HL-60/S4 treated with retinoic acid at 250 ng/mL for 4 days and 3 days (cell line): ENCODE data around the gene TRPM3.

Source experiments
- in situ Hi-C: fragments of 300-500 bp; cut with MboI; formaldehyde crosslinking; loops from 2 replicates; pipeline ENCODE4 v1.7.0; 2022; ENCODE audit warnings: low sequenced_read_pairs

Gene TRPM3

DNA sequence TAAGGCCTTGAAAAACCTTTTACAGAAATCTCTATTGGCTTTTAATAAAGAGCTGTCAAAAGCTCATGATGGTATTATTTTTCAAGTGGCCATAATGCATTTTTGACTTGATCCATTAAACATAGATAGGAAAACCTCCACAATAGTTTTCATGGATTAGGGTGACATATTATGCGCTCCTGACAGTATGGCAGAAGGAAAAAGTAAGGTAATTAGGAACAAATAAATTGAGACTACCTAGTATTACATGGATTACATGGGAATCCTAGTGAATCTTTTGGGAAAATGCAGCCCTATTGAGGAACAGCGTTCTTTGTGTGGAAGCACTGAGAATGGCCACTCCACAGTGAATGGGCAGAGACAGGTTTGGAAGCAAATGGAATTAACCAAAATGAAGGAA is 171.2 kb downstream of the TRPM3 start:
- in situ Hi-C loops = no loop called here

DNA sequence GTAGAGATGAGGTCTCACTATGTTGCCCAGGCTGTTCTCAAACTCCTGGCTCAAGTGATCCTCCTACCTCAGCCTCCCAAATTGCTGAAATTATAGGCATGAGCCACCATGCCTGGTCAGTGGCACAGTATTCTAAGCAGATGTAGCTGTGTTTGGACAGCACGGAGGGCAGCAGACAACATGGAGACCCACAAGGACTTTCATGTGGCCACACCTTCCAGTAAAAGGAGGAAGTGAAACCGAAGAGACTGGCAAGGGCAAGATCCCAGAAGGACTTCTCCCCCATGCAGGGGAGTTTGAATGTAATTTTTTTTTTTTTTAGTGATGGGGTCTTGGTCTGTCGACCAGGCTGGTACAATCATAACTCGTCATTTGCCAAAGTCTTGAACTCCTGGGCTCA is 172.2 kb downstream of the TRPM3 start:
- in situ Hi-C loops = no loop called here

DNA sequence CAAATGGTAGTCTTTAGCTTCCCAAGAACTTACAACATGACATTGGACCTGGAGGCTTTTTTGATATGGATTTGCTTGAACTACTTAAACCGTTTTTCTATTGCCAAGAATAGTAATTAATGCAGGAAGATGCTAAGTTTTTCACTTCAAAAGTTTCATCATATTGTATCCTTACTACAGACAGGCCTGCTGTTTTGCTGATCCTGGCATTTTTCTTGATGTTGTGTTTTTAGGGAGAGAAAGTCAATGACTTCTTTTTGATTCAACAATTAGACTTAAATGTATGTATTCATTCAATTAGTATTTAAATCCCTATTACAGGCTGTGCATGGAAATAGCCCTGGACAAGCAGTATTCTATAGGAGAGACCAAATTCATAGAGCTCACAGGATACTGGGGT is 172.7 kb downstream of the TRPM3 start:
- in situ Hi-C loops = no loop called here

DNA sequence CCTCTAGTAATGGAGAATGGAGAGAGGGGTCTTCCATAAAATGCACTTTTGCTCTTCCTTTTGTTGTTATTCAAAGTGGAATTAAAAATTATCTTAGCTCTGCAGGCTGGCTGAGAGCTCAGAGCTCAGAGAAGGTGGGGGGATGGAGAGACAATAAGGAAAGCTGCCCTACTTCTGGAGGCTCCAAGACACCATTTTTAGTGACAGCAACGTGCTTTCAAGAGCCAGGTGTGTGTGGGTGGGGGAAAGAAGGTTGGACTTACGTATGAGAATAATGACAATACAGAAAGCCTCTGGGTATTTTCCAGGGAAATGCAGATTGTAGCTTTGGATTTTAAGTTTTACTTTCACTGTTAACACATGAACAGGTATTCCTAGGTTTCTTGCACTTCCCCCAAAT is 173.9 kb downstream of the TRPM3 start:
- in situ Hi-C loops = no loop called here

DNA sequence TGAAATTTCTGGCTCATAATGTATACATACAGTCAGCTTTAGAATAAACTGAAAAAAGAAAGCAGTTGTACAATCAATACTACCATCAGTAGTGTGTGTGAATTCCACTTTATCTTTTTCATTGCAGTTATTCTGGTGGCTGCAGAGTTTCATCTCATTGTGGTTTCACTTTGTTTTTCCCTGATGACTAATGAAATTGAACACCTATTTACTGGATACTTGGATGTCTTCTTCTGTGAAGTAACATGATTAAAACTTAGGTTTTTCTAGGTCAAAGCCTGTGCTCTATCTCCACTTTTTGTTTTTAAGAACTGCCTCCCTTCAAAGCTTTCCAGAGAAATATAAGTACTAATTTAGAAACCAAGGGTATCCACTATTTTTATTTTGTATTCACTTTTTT is 174.3 kb downstream of the TRPM3 start:
- in situ Hi-C loops = no loop called here

DNA sequence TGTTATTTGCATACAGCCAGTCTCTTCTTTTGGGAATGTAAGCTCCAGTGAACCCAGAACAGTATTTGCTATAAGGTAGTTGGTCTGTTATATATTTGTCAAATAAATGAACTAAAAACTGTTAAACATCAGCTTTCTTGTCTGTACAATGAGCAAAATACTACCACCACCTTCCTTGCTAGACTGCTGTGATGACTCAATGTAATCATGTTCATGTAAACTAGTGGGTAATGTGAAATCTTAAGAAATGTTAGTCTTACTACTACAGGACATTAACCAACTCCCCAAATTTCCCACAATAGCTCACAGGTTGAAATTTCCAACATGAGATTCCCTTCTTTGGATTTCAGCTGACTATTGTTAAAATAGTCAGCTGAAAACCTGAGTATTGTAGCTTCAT is 176.1 kb downstream of the TRPM3 start:
- in situ Hi-C loops = no loop called here

DNA sequence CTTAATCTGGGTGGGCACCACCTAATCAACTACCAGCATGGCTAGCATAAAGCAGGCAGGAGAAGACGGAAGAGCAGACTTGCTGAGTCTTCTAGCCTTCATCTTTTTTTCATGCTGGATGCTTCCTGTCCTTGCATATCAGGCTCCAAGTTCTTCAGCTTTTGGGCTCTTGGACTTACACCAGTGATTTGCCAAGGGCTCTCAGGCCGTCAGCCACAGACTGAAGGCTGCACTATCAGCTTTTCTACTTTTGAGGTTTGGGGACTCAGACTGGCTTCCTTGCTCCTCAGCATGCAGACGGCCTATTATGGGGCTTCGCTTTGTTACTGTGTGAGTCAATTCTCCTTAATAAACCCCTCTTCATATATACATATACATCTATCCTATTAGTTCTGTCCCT is 180.2 kb downstream of the TRPM3 start:
- in situ Hi-C loops = no loop called here

DNA sequence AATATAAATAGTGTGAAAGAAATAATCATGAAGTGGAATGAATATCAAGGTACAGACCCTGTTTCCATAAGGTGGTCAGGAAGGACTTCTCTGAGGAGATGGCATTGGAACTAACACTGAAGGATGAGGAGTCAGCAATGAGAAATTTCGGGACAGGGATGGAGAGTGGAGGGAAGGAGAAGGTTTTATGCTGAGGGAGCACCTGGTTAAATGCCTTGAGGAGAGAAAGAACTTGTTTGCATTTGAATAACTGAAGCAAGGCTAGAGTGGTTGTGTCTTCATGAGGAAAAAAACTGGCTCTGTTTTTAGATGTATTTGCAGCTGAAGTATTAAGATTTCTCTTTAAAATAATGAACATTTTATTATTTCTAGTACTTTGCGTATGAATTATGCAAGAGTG is 180.8 kb downstream of the TRPM3 start:
- in situ Hi-C loops = no loop called here

DNA sequence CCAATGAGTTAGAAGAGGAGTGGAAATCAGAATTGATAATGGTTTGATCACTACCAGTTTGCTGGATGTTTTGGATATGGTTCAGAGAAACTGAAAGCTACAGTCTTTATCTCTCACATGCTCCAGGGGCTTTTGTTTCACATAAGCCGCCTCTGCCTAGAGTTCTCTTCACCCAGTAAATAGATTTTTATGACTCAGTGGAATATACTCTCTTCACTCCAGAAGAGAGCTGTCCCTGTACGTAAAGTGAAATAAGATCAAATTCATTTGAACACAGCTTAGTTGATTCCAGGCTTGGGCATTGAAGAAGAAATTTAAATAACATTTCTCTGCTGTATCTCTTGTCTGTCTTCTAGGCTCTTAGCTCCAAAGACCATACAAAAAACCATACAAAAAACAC is 184.9 kb downstream of the TRPM3 start:
- in situ Hi-C loops = no loop called here

DNA sequence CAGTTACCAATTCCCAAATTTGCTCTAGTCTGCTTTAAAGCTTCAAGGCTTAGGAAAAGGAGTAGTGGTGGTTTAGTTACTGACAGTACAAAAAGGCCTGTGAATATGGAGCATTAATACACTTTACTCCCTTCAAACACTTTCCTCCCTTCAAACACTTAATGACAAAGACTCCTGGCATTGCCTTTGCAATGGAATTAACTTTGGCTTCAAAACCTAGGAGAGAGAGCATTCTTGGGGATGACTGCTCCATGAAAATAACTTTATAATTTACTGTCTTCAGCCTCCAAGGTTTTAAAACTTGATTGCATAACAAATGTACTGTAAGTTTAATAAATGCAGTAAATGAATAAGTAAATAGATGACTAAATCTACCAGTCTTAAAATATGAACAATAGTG is 185.6 kb downstream of the TRPM3 start:
- in situ Hi-C loops = no loop called here

DNA sequence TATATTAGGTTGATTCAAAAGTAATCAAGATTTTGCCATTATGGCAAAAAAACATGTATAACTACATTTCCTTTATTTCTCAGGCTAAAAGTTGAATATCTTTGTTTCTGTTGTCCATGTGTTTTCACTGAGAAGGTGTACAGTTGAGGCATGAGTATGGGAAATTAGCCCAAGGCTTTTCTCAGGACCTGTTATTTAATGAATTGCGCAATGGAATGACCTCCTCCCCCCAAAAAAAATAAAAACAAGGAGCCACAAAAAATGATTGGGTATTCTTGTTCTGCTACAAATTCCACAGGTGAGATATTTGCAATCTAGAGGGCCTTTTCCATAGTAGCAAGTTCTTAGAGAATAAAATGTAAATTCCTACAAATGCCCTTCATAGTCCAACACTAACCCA is 186.8 kb downstream of the TRPM3 start:
- in situ Hi-C loops = no loop called here

DNA sequence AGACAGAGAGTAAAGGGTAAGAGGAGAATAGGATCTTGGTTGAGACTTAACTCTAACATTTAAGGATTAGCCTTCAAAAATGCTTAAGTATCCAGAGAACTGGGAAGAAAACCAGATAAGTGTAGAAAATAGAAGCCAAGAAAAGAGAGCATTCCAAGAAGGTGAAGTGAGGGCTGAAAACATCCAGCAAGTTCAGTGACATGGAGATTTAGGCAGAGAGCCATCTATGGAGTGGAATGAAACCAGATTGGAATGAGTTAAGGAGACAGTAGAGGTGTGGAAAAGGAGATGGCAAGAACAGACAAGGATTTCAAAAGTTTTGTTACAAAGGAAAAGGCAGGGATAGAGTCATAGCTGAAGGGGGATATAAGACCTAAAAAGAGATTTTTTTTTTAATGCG is 188.1 kb downstream of the TRPM3 start:
- in situ Hi-C loops = no loop called here

DNA sequence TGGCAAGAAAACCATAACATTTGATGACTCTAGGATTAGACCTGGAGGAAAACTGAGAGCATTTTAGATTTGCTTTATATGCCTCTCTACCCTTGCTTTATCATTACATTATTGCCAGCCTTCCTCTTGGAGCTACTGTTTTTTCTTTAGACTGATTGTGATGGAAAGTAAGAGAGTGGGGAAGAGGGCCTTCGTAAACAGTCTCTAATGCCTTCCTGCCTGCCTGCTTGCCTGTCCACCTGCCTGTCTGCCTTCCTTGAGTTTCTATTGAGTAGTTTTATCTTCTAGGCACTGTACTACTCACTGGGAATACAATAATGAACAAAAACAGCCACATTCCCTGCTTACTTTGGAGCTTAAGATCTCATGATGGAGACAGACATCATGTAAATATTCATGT is 189.3 kb downstream of the TRPM3 start:
- in situ Hi-C loops = no loop called here

DNA sequence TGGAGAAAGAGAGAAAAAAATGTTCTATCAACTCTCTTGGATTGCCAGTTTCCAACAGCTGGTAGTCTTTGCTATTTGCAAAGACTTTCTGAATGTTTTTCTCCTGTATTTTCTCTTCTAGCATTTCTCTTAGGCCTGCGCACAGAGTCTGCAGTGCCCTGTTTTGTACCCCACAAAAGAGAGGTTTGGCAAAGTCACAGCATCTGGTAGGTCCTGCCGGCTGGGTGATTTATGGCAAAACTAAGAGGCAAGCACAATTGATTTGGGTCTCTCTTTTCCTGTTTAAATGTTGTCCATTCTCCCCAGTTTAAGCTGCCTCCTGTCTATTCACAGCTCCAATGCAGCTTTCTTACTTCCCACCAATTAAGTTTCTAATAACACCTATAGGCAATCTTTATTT is 193.9 kb downstream of the TRPM3 start:
- in situ Hi-C loops = no loop called here

DNA sequence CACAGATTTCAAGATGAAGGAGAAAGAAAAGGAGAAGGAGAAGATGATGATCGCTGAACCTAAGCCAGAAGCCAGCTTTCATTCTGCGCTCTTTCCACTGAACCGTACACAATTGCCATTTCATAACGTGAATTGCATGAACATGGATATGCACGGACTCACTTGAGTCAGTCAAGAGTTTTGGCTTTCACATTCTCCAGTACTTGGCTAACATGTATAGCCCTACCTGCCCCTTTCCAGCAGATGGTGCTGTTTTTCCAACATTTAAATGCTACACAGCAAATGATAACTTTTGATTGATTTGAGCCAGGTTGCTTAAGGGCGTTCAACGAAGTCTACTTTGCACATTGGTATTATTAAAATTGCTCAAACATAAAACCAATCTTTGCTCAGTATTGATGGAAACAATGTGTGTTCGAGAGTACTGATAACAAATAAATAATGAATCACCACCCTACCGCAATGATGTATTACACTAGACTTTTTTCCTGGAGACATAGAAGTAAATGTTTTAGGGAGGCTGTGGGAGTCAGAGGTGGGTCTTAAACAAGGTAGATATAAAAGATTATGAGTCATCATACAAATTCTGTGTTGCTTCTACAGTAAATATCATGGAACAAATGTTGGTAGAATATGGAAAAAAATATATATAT is 196.4 kb downstream of the TRPM3 start:
- in situ Hi-C loops = no loop called here

DNA sequence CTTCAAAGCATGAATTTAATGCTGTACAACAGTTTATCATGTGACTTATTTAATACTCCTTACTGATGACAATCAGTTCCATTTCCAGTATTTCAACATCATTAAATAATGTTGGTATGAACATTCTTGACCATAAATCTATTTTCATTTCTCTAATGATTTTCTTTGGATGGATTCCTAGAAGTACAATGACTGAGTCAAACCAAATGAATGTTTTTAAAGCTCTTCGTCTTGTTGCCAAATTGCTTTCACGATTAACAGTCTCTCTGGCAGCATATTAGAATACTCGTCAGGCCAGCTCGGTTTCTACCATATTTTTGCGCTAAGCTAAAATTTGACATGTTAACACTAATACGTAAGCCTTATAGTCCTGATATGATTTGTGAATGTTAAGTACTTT is 197.0 kb downstream of the TRPM3 start:
- in situ Hi-C loops = no loop called here

DNA sequence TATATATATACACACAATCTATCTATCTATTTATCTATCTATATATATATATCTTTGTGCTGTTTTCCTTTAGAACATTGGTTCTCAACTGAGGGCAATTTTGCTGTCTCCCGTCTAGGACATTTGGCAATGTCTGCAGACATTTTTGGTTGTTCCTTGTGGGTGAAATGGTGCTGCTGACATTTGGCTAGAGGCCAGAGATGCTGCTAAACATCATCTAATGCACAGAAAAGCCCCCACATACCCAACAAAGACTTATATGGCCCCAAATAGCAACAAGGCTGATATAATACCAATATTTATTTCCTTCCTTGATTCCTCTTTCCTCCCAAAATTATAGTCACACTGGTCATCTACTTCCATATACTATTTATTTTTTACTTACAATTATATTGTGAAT is 197.5 kb downstream of the TRPM3 start:
- in situ Hi-C loops = no loop called here

DNA sequence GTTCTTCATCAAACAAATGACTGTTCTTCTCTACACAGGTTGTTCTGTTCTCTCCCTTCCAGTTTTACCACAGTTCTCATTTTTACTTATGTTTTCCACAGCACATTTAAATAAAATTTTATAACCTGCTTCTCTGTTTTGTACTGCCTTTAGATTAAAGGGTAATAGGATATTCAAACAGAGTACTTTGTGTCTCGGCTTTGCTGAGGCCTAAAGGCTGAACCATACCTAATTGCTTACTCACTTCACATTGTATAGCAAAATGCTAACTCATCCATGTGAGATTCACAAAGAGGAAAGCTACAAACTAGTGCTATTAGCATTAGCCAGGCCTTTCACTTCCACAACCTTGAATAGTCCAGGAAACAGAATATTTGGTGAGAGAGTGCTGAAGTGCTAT is 200.3 kb downstream of the TRPM3 start:
- in situ Hi-C loops = no loop called here

DNA sequence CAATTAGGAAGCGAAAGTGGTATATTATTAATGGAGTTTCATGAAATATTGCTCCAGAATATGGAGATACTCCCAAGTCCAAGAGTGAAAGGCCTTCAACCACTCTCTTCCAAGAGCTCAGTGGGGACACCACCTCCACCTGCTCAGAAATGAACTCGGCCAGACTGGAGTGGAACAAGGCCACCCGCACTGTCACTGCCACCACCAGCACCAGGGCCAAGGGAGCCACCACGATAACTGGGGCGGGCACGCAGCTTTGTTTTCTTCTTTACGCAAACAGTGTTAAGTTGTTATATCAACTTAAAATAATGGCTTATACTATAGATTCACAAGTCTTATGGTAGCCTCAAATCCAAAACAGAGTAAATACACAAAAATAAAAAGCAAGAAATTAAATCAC is 204.1 kb downstream of the TRPM3 start:
- in situ Hi-C loops = no loop called here

DNA sequence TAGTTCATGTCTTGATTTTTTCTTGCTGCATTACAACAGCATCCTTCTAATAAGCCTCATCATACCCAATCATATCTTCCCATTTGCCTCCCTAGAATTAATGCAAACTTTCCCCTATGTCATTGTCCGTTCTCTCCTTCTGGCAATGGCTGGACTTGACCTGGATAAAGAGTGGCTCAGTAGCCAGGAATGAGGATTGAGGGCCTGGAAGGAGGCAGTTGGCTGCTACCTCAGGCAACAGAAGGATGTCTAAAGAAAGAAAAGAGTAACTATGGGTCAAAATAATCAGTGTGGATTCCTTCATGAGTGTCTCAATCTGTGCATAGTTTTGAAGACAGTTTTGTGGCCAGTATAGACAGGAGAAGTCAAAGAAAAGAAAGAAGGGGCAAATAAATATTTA is 209.6 kb downstream of the TRPM3 start:
- in situ Hi-C loops = no loop called here

DNA sequence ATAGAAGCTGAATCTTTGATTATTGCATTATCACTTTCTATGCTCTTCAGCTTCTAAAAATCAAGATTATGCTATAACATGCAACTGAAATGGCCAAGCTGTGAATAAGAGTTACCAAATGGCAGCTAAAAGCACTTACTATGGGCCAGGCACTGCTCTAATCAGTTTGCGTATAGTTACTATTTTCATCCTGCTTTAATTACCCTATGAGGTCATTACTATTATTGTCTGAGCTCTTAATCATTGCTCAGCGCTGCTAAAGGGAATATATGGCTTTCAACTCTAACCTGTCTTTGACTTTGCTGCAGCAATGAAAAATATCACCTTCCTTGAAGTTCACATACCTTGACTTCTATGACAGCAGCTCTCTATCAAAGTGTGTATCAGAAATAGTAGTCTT is 210.8 kb downstream of the TRPM3 start:
- in situ Hi-C loops = no loop called here

DNA sequence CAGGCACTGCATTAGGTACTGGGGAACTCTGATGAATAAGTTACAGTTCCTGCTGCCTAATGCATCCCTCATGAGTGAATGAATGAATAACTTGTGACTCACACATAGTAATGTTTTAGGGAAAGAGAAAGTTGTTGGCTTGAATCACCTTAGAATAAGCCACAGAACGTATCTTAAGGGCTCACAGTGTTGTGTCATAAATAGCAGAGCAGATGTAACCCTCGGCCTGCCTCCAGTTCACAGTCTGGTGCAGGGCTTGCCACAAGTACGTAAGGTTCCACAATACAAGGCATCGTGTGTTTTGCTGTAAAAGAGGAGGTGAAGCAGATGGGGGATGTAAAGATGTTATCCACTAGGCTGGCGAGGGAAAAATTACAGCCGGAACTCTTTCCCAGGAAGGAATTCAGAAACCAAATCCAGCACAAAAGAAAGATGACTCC is 218.7 kb downstream of the TRPM3 start:
- in situ Hi-C loops = no loop called here

DNA sequence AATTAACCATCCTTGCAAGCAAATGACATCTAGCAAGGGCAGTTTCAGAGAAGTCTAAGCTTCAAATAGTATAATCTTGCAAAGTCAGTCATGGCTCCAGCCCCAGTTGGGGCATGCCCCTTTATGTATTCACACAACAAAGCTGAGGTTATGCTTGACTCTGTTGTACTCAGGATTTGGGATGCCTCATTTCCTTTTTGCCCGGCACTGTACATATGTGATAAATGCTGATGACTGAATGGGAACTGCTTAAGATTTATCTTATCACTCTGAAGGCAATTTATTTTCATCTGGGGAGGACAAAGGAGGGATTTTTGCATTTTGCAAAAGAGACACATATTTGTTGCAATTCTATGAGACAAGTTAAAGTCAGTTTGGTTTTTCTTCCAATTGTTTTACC is 219.2 kb downstream of the TRPM3 start:
- in situ Hi-C loops = no loop called here

DNA sequence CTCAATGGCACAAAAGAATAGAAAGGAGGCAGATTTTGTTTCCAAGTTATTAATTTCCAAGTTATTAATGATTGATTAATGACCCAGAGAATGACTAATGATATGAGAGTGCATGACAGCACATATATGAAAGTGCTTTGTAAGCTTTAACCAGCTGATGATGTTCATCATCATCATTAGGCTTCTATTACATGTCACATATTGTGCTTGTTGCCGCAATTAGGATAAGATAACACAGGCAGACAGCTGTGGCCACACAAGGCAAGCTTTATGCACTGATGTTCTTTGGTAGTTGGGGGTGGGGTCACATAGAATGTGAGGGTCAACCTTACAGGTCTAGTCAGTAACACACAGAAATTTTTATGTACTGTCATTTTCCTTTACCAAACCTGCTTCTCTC is 219.7 kb downstream of the TRPM3 start:
- in situ Hi-C loops = no loop called here
